NCI-H226 (cell line): ENCODE measurements around the gene CTTN.

ENCODE experiments used
- DNase-seq: peaks from one replicate; pipeline ENCODE4 v3.0.0-alpha.2; 2015

CTTN gene

DNA sequence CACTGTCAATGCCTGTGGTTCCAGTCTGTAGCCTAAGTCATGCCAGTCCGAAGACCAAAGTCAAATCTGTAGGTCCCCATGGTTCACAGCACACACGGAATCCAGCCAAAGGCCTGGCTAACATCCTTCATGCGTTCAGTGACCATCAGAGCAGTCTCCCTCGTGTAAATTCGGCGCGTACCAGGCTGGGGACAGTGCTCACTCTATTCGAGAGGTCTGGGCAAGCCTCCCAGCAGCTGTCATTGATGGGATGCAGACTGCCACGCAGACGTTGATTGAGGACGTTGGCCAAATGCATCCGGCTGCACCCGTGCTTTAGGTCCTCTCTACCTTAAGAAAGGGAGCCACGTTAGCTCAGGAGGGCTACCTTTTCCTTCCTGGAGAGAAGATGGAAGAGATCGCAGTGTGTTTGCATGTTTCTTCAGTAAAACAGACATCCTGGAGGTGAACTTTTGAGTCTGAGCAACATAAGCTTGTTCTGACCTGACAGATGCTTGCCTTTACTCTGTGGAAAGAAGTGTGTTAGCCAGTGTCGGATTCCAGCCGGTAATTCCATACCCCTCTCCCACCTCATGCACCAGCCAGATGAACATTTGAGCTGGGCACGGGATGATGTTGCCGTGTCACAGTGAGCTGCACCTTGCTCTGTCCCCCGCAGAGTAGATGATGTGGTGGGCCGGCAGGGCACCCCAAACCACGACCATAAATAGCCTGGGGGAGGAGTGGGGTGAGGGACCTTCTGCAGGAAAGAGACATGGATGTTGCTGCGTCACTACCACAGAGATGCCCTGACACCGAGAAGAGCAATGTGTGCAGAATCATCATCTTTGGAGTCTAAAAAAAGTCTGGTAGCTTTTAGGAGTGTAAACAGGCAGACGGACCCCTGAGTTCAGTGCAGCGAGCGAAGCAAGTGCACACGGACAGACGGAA, 12.2 kb downstream of the CTTN start:
- DNase-seq, result no peak

DNA sequence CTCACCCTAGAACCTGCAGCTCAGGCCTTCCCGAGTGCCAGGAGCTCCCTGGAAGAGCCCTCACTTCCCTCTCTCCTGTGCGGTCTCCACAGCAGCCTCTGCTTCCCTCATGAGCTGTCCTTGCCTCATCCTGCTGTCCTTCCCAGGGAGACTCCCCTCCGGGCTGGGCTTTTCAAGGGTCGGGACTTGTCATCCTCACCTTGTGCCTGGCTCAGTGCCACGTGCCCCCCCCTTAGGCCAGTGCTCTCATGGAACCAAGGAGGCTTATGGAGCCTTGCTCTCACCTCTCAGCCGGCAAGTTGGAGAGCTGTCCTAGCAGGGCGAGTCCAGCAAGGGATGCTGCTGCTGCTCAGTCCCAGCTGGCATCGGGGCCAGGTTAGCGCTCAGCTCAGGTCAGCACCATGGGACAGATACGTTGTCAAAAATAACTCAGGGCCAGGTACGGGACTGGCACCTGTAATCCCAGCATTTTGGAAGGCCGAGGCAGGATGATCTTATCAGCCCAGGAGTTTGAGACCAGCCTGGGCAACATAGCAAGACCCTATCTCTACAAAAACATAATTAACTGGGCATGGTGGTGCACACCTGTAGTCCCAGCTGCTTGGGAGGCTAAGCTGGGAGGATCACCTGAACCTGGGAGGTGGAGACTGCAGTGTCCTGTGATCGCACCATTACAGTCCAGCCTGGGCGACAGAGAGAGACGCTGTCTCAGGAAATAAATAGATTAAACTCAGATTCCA, 13.6 kb downstream of the CTTN start:
- no peak for DNase-seq

DNA sequence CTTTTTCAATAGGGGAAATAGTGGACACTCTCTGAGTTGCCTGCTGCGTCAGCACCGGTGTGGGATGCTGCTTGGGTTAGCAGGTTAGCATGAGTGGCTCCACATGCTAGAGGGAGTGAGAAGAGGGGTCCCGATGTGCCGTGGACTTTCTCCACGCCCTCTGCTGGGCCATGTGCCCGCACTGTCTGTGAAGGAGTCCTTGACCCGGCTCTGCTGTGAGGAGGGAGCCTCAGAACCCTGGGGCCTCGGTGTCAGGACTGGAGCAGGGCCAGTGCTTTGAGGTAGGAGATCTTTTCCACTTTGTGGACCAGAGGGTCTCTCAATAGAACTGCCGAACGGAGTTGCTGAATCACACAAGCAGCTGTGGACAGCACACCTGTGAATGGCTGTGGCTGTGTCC, 14.8 kb downstream of the CTTN start:
- no peak for DNase-seq

DNA sequence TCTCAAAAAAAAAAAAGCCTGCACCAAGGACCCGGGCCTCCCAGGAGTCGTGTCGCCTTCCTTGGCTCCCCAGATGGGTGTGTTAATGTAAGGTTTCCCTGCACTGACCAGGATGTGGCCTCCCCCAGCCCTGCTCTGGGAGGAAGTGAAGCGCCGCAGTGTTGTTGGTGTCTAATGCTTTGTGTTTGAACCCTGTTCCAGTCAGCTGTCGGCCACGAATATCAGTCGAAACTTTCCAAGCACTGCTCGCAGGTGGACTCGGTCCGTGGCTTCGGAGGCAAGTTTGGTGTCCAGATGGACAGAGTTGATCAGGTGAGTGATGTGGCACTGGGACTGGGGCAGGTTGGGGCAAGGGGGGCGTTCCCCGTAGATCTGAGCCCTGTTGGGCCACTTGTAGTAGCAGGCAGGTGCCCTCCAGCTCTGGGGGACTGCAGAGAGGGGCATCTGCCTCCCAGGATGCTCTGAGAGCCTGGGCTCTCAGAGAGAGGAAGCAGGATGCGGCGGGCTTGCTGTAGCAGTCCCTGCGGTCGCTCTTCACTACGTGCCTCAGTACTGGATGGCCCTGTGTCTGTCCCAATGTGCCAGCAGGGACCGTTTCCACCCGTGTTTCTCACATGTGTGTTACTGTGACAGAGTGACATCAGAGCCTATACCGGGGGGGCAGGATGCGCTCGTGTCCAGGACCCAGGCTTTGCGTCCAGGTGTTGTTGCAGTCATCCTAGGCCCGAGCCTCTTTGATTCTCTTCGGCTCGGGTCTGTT, 16.2 kb downstream of the CTTN start:
- DNase-seq, result no peak

DNA sequence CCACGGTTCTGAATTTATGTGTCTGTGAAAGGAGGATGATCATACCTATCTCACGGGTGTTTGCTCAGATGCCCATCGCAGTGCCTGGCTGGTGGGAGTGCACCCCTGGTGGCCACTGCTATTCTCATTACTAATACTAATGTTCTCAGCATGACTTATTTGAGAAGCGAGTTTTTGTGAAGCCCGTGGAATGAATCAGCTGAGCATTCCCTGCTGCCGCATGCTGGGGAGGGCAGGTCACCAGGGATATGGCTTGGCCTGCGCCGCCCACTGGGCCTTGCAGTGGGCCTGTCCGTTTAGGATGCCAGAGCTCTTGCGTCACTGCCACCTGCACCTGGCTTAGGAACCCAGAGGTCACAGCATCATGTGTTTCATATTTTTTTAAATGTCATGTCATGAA, 16.9 kb downstream of the CTTN start:
- peak; percentile 18 for DNase-seq

DNA sequence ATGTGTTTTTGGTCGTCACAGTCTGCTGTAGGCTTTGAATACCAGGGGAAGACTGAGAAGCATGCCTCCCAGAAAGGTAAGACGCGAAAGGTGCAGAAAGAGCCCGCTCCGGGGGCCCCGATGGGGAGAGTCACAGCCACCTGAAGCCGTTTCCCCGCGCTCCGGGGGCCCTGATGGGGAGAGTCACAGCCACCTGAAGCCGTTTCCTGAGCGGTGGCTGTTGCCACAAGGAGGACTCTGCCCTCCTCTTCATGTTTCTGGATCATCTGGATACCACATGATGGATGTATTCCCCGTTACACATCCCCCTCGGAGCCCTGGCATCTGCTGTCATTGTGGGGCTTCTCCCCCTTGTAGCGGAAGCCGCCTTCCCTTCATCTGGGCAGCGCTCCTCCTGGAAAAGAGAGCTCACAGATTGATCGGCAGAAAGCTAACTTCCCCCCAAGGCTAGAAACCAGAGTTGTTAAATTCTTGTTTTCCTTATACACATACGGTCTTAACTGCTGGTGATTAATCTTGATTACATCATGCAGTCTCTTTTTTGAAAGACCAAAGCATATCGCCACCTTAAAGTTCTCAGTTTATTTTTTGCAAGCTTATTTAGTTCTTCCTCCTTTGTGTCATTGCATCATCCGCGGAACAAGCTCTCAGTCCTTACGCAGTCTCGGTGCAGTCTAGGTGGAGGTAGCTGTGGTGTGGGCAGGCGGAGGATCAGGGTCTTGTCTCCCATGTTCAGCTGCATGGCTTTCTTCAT, 17.5 kb downstream of the CTTN start:
- DNase-seq, result no peak

DNA sequence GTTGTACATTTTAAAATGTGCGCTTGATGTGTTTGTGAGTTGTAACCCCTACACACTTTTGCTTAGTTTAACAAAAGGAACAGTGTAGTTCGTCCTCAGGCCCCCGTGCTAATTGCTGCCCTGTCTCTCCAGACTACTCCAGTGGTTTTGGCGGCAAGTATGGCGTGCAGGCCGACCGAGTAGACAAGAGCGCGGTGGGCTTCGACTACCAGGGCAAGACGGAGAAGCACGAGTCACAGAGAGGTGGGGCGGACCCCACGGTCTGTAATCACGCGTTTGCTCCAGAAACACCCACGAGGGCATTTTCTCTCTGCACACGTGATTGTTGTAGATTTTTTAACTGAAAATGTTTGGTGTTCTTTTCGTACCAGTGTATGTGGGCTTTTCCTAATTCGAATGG, 18.6 kb downstream of the CTTN start:
- DNase-seq, result no peak

DNA sequence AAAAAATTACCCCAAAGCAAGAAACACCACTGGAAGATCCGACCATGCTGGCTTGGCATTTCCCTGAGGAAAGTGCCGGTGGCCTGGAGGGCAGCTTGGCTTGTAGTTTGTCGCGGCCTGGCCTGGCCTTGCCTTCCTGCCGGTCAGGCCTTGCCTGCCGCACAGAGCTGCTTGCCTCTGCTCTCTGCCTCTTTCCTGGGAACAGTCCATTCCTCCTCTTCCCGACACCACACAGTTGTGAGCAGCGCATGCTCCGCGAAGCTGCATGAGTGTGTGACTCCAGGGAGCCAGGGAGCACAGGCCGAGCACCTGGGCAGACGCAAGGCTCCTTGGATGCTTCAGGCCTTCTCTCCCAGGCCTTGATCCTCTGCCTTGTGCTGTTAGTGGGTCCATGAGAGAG, 19.8 kb downstream of the CTTN start:
- DNase-seq, result no peak

DNA sequence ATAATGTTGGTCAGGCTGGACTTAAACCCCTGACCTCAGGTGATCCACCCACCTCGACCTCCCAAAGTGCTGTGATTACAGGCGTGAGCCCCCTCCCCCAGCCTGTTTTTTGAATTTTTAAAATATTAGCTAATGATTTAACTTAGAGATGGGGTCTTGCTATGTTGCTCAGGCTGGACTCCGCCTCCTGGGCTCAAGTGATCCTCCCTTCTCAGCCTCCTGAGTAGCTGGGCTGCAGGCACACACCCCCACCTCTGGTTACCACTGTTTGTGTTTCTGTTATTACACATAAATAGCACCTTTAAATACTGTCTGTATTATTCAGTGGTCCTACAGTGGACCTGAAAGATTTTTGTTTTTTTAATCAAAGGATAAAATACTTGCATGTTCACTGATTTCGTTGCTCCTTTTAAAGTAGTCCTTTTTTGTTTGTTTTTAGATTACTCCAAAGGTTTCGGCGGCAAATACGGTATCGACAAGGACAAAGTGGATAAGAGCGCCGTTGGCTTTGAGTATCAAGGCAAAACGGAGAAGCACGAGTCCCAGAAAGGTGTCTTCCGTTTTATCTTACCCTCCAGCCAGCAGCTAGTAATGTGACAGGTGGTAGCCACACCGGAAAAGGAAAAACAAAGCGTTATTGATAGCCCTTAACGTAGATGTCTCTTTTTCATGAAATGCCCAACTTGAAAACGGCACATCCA, 21.1 kb downstream of the CTTN start:
- no peak for DNase-seq

DNA sequence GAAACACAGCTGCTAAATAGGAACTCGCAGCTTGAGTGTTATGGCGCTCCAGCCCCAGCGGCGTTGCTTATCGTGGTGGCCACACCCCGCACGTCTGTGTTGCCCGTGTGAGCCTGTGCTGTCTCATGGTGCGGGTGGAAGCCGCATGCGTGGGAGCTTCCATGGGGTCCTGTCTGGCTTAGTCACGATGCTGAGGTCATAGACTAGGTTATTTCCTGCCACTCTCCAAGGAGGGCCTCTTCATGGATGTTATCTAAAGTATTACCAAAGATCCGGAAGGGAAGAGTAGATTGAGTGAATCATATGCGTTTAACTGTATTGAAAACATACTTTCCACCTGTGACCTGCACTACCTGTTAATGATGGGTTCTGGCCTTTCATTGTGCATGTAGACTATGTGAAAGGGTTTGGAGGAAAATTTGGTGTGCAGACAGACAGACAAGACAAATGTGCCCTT, 21.7 kb downstream of the CTTN start:
- DNase-seq, result peak; percentile 97

DNA sequence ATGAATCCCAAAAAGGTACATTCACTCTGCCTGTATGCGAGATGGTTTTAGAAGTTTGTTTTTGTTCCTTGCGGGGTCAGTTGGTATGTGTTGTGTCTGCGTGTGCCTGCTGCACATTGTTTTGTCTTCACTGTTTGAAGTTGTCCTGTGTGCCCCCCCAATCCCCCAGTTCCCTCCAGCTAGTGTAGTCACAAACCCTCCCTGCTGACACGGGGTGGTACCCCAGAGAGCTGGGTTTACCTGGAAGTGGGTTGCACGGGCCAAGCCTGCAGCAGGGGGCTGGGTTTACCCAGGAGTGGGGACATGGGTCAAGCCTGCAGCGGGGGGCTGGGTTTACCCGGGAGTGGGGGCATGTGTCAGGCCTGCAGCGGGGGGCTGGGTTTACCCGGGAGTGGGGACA, 22.2 kb downstream of the CTTN start:
- DNase-seq, result no peak

DNA sequence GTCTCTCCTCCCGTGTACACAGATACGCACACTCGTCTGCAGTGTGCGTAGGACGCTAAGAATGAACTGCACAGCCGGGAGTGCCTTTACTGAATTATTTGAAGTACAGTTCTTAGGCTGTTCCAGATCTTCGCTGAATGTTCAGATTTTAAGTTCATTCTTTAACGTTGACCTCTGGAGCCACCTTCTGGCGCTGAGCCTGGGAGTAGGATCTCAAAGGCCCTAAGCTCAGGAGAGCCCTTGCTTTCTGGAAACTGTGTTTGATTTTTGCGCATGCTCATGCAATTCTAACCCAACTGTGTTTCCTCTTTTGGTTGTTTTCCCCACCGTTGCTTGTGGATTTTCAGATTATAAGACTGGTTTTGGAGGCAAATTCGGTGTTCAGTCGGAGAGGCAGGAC, 22.8 kb downstream of the CTTN start:
- DNase-seq, result no peak

DNA sequence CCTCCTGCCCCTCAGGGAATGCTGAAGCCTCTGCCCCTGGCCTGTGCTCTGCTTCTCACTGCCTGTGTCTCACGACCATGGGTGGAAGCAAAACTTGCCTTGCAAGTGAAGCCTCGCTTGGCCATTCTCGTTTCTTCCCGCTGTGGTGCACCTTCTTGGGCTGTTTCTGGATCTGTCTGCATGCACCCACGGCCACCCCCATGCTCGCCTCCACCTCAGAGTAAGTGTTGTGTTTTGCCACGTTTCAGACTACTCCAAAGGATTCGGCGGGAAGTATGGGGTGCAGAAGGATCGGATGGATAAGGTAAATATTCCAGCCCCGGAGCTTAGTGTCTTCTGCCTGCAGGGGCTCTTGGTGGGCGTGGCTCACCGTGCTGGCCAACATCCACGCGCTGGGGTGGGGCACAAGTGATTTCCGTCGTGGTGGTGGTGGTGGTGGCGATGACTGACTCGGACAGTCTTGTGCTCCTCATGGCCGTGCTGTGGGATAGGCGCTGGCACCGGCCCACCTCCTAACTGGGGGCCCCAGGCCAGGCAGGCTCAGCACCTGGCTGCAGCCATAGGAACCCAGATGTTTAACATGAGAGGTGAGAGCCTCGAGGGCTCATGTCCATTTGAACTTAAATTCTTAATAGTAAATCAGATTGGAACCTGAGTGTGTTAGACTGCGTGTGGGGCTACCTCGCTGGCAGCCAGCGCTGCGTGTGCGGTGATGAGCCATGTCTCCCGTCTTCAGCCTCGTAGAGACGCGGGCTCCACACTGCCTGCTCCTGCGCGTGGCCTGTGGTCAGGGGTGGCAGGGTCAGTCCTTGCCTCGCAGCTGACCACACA, 24.6 kb downstream of the CTTN start:
- no peak for DNase-seq

DNA sequence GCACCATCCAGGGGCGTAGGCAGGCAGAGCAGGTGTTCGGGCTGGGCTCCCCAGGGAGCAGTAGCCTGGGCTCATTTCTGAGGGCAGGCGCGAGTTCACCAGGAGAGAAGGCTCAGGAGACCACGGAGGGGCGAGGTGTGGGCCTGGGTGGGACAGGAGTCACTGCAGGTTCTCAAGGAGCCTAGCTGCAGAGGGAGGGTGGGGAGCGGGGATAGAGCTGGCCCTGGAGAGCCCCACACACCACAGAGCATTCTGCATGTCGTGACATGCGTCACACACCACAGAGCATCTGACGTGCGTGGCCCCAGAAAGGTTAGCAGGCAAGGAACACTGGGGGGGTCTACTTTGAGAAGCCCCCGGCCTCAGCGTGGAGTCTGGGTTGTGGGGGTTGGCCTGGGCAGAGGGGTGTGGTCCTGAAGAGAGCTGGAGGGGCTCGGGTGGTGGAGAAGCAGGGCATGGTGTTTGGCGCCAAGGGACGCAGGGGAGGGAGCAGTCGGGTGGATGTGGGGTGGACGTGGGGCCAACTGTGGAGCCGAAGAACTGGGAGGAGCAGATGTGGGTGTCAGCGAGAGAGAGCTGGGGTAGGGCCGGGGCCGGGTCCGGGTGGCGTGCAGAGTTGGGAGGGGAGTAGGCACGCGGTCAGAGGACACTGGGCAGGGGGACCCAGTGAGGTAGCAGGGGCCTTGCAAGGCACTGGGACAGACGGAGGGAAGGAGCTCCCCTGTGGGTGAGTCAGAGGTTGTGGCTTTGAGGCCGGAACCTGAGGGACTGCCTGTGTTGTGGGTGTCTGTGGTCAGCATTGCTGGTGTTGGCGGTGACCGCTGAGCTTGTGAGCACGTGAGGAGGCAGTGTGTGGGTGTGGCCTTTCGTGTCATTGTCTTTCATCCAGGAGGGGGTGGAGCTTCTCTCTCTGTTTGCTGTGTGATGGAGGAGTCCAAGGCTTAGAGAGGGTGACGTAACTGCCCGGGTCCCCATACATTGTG, 25.5 kb downstream of the CTTN start:
- DNase-seq, result peak; percentile 52

DNA sequence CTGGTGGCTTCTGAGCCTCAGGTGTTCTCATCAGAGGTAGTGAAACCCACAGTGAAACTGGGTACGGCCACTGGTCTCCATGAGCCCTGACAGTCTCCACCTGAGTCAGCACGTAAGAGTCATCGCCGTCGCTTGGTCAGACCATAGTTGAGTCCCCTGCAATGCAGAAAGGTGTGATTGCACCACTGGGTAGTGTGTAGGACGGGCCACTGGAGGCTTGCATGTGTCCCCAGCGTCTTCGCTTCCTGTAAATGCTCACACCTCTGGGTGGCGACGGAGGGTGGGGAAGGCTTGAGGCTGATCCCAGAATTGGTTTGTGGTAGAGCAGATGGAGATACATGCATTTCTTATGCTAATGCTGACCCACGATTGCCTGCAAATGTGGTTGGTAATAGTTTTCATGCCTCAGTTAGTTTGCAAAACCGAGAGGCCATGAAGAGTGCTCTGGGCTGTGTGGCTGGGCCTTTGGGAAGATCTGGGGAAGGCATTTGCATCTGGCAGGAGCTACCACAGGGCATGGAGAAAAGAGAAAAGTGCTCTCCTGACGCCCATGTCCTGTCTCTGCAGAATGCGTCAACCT, 26.5 kb downstream of the CTTN start:
- no peak for DNase-seq

DNA sequence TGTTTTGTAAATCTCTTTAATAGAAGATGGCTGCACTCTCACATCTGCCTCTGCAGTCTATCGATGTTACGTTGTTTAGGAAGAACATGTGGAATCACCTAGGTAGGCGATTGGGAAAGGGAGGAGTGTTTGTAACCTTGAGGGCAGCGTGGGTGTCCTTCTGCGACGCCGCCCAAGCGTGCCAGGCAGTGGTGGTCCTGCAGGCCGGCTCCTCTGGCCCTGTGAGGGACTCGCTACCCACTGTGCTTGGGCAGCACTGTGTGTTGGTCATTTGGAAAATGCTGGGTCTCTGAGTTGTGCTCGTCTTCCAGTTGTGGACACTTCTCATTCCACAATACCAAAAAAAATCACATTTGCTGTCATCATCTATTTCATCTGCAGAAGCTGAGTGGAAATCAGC, 29.1 kb downstream of the CTTN start:
- DNase-seq, result no peak

DNA sequence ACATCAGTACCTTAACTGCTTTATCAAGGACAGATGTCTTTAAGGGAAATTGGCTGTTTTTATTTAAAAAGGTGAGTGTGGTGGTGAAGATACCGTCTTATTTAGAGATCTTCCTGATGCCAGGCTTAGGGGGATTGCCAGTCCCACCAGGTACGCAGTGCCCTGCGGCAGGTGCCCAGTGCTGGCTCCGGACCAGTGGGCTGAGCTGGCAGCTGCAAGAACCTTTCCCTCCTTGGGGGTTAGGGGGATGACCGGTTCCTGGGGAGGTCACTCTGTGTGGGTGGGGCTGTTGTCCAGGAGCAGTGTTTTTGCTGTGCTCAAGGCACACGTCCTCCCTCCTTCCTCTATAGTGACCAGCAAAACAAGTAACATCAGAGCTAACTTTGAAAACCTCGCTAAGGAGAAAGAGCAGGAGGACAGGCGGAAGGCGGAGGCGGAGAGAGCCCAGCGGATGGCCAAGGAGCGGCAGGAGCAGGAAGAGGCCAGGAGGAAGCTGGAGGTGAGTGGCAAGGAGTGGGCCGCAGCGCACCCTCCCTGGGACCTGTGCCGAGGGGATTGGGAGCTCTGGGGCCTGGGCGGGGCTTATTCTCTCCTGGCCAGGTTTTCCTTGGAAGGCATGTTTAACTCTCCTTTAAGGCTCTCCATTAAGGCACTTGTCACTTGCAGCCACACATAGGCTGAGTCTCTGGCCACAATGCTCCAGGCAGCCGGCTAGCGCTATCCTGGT, 30.5 kb downstream of the CTTN start:
- DNase-seq, result no peak

DNA sequence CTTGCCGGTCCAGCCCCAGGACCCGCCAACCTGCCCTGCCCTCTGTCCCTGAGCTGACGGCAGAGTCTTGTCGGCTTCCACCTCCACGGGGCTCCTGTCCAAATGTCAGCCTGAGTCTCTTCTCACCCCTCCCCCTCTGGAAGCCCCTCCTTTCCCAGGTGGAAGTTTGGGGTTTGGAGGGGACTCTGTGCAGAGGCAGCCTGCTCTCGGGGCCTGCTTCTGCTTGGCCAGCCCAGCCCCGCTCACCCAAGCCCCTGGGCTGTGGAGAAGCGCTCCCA, 31.0 kb downstream of the CTTN start:
- DNase-seq, result no peak
